C1 segment of cervical spinal cord (tissue), 14 donors: Measurements from ENCODE around the gene ABCE1.
A peak's percentile ranks its signal among the peaks of the same experiment; 100 is the strongest.

Experiments
- DNase-seq, 14 donors: peaks; one replicate each; lab custom pipeline; 2025; lab: John Stamatoyannopoulos, UW

The ABCE1 gene

GRCh38 chr4:145177511-145177905 lies 79.4 kb downstream of the ABCE1 start:
- DNase-seq = peak in 1 of 14 donors; percentile 19

DNA sequence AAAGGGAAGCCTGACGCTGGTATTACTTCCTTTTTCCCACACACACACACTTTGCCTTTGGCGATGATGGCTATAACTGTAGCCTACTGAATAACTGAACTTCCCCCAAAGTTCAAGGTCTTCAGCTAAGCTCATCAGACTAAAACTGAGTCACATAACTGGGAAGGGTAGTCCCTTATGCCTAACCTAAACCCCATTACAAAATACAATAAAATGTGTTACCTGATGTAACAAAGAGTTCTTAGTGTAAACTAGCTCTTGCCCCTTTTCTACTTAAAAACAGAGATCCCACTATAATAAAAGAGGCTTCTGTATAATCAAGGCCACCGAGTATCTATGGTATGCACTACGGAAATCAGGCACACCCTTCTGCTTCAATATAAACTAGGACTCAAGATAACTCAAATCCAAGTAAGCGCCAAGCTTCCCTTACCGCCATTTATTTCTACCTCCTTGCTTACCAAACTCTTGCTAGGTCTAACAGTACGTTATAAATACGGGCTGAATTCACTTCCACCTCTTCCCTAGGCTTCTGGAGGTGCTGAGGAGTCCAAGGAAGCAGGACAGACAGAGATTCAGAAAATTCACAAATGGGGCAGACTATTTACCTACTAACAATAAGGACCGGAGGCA lies 79.9 kb downstream of the ABCE1 start:
- peak in 3 of 14 donors; percentile 10 to 39 (median 13) for DNase-seq

DNA sequence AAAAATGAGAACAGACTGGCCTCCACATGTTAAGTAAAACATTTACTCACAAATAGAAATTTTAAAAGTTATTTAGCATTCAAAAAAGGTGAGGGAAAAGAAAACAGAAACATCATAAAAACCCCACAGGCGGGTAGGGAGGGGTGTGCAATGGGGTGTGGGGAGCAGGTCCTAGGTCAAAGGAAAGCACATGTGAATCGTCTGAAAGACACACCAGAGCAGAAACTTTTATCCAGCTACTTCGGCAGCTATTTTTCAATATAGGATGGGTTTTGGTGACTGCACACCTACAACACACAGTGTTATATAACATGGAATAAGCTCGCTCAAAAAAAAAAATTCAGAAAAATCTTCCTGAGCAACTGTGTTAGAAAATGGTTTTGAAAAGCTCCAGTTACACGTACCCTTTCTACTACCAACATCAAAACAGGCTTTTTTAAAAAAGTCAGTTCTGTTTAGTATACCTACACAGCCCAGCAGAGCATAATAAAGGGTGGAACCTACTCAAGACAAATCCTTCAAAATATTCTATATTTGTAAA lies 80.7 kb downstream of the ABCE1 start:
- peak in 1 of 14 donors; percentile 10 for DNase-seq
